ENCODE results near the gene PGGHG.
"Not testable (repeated sequence)": the region's sequence is repeated elsewhere in the genome, so short reads cannot be mapped to it uniquely, and the experiment has no call there.

Gene PGGHG

DNA sequence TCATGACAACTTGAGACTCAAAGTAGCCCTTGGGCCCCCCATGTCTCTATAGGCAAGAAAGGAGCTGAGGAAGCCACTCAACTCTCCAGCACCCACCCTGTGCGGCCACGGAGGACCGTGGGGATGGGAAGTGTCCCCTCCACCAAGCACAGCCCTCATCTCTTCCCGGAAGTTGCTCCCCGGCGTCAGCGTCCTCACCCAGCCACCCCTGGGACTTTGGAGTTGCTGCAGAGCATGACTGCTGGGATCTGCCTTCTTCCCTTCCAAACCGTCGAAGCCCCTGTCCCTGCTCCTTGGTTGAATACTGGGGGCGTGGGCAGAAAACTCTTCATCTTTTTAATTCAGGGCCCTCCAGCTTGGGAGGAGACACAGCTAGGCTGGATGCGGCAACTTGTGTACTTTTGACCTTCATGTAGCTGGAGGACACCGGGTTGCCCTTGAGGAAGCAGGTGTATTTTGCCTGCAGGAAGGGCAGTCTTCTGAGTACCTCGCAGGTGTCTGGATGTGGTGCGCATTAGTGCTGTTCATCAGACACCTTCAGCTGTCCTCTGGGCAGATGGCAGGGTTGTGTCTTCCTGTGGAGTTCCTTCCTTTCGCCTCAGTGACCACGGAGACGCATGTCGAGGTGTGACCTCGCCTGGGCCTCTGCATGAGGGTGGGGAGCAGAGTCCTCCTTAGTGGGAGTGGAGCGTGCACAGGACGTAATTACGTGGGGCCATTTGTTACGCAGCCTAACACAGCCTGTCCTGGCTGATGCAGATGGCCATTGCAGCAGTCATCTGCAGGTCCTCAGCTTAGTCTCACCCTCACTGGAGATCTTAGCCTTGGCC lies 43.9 kb downstream of the PGGHG start:
- FAIRE-seq: no peak

- FAIRE-seq: not testable (repeated sequence)
These were observed 44.8 kb downstream of the PGGHG start for GRCh38 chr11:333616-334263.

DNA sequence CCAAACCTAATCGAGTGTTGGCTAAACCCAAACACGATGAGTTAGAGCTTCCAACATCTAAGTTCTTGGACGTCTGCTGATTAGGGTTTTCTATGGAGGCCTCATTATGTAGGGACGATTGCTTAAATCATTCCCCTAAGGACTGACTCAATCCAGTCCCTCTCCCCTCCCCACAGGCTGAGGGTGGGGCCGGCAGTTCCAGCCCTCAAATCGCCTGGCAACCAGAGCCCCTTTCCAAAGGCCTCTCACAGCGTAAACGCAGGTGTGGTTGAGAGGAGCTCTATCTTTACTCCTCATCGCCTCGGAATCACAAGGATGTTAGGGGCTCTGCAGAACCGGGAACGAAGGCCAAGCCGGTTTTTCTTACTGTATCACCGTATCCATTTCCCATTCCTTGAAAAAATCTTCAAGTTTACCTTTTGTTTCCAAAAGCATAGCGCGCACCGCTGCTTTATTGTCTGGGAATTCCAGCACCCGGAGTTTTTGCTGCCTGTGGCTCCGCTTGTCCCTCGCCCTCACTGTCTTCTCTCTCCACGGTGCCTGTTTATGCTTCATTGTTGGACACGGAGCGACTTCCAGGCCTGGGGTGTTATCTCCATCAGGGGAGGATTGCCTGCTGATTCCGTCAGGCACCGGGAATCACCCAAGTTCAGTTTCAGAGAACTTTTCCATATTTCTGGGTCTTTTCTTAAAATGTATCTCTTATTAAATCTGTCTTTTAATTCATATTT lies 45.5 kb downstream of the PGGHG start:
- no peak for FAIRE-seq

GRCh38 chr11:335779-336658 lies 47.1 kb downstream of the PGGHG start:
- no peak for FAIRE-seq

GRCh38 chr11:336659-337198 lies 47.8 kb downstream of the PGGHG start:
- FAIRE-seq: no peak

DNA sequence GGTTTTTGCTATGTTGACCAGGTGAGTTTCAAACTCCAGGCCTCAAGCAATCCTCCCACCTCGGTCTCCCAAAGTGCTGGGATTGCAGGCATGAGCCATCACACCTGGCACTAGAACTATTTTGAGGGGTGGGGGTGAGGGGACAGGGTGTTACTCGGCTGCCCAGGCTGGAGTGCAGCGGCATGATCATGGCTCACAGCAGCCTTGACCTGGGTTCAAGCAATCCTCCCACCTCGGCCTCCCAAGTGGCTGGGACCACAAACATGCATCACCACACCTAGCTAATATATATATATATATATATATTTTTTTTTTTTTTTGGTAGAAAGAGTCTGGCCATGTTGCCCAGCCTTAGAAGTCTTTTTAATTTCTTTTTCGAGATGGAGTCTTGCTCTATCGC lies 48.8 kb downstream of the PGGHG start:
- no peak for FAIRE-seq

DNA sequence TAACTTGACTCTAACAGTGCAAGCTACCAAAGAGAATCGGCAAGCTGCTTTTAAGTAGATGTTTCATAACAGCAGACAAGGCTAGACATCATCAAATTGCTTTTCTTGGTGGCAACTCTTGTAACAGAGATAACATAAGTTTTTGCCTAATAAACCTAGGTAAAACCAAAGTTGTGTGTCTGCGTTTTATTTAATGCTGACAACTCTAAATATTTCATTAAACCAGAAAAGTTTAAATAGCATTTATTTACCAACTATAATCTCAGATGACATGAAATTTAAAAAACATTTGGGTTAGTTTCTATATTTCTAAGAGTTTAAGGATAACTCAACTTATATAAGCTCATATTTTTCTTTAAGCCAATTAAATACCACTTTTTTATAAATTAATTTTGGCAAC lies 51.0 kb downstream of the PGGHG start:
- no peak for FAIRE-seq

GRCh38 chr11:340539-341512 lies 51.9 kb downstream of the PGGHG start:
- FAIRE-seq: no peak

DNA sequence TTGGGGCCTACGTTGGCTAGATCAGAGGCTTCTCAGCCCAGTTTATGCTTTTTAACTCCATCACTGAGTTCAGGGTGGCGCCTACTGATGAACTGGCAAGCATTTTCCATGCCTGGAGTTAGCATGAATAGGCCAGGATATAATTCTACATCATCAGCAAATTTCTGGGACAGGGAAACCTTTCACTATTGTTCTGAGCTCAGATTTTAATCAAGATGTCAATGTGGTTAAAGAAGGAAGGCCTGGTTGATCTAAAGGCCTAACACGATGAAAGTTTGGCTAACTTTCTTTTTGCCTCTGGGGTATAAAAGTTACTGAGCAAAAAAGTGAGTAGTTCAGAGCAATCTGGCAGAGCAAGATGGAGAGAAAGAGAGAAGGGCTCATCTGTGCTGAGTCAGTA lies 53.4 kb downstream of the PGGHG start:
- no peak for FAIRE-seq

DNA sequence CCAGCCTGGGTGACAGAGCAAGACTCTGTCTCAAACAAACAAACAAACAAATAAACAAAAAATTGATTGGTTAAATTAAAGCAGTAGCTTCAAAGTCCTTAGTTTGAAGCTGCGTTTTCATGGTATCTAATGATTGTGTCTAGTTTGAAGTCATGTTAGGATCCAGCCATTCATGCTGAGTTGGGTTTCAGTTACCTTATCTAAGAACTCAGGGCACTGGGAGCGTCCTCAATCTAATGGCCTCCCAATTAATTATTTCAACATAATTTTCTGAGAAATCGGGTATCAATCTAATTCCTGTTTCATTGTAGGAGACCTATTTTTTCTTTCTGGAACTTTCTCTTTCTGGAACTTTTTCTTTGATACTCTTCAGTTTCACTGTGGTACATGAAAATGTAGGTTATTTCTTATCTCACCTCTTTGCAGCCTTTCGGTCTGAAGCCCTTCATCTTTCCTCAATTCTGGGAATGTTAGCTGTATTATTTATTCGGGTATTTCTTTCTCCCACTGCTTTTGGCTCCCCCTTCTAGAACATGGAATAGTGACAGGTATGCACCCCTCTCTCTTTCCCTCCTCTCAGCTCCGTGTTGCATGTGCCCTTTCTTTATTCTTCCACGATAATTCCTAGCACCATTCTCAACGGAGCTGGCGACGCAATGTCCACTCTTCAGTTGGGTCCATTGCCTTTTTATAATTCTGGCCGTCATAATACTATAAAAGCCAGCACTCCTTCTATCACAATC lies 56.1 kb downstream of the PGGHG start:
- FAIRE-seq: no peak
